GM19455 (cell line): ENCODE measurements around the gene FADS1.

Source experiments
- ATAC-seq: cut with Tn5 transposase; IDR thresholded peaks from one replicate; pipeline ENCODE4 v1.9.1; 2021; ENCODE audit not compliant: unreplicated experiment

FADS1 gene

GRCh38 chr11:61846362-61847020 is 29.7 kb upstream of the FADS1 start:
- ATAC-seq, result no peak

GRCh38 chr11:61844909-61845565 is 28.2 kb upstream of the FADS1 start:
- no peak for ATAC-seq

GRCh38 chr11:61842528-61842820 is 25.7 kb upstream of the FADS1 start:
- no peak for ATAC-seq

GRCh38 chr11:61841636-61842527 is 25.1 kb upstream of the FADS1 start:
- ATAC-seq, result no peak

GRCh38 chr11:61840371-61840770 is 23.6 kb upstream of the FADS1 start:
- no peak for ATAC-seq

GRCh38 chr11:61839742-61840141 is 22.9 kb upstream of the FADS1 start:
- ATAC-seq, result no peak

GRCh38 chr11:61838921-61839320 is 22.1 kb upstream of the FADS1 start:
- no peak for ATAC-seq

- no peak for ATAC-seq
Measured at GRCh38 chr11:61838501-61838900, 21.7 kb upstream of the FADS1 start.

- ATAC-seq, result no peak
Measured at GRCh38 chr11:61837411-61838005, 20.7 kb upstream of the FADS1 start.

GRCh38 chr11:61836193-61836592 is 19.4 kb upstream of the FADS1 start:
- ATAC-seq, result no peak

GRCh38 chr11:61834278-61835048 is 17.7 kb upstream of the FADS1 start:
- peak; percentile 84 for ATAC-seq

- no peak for ATAC-seq
Measured at GRCh38 chr11:61833926-61834277, 17.1 kb upstream of the FADS1 start.

- no peak for ATAC-seq
Measured at GRCh38 chr11:61833471-61833870, 16.7 kb upstream of the FADS1 start.

GRCh38 chr11:61832754-61833153 is 16.0 kb upstream of the FADS1 start:
- ATAC-seq, result no peak

- ATAC-seq, result no peak
Measured at GRCh38 chr11:61832207-61832606, 15.4 kb upstream of the FADS1 start.

- no peak for ATAC-seq
Measured at GRCh38 chr11:61830237-61831105, 13.7 kb upstream of the FADS1 start.

GRCh38 chr11:61829806-61830205 is 13.0 kb upstream of the FADS1 start:
- no peak for ATAC-seq

- no peak for ATAC-seq
Measured at GRCh38 chr11:61828629-61829407, 12.0 kb upstream of the FADS1 start.

- ATAC-seq, result no peak
Measured at GRCh38 chr11:61828379-61828628, 11.5 kb upstream of the FADS1 start.
